Activated T-cell treated with anti-CD3 and anti-CD28 coated beads, Interleukin-2, amount 50 U/mL, for 72 hours (primary cell): Measurements from ENCODE around the gene GLRX3. TPM values are rescaled to one million over a fixed set of nuclear protein-coding genes. Genes with fewer than 3 reads are reported as not detected.

Experiments used
- ATAC-seq, 2 donors: fragments of 150-1000 bp; cut with Tn5 transposase; replicated peaks in 1 of 2; 2 replicates each; pipeline ENCODE4 v1.10.0; 2021; ENCODE audit warnings: moderate library complexity in 2 of 2, mild to moderate bottlenecking in 1 of 2
- DNase-seq, 2 donors: peaks; one replicate each; pipeline ENCODE4 v3.0.0; 2021 to 2022; ENCODE audit warnings: mixed read lengths in 1 of 2
- H3K27ac Mint-ChIP-seq: one replicate; pipeline ENCODE4 v1.8.0; 2022; ENCODE audit warnings: mild to moderate bottlenecking, moderate library complexity, mixed read lengths
- H3K27me3 Mint-ChIP-seq: one replicate; pipeline ENCODE4 v1.8.0; 2022; ENCODE audit warnings: low read depth, mixed read lengths
- H3K36me3 Mint-ChIP-seq, 2 donors: one replicate each; pipeline ENCODE4 v1.8.0; 2022; ENCODE audit warnings: mixed read lengths in 2 of 2, mild to moderate bottlenecking in 1 of 2; ENCODE audit not compliant: insufficient read depth in 2 of 2
- H3K4me1 Mint-ChIP-seq: one replicate; pipeline ENCODE4 v1.8.0; 2022; ENCODE audit warnings: low read depth, mixed read lengths
- H3K4me3 Mint-ChIP-seq, 2 donors: one replicate each; pipeline ENCODE4 v1.8.0; 2022; ENCODE audit warnings: mild to moderate bottlenecking in 2 of 2, mixed read lengths in 2 of 2, moderate library complexity in 2 of 2
- H3K9me3 Mint-ChIP-seq, 2 donors: one replicate each; pipeline ENCODE4 v1.8.0; 2022; ENCODE audit warnings: mixed read lengths in 2 of 2
- total RNA-seq, 2 donors: library from RNA; stranded (reverse); gene quantifications; one replicate each; pipeline ENCODE4 v1.2.3, GENCODE V29; 2022

Gene GLRX3
- total RNA-seq, 2 donors from 2014 or later = 58.5 to 69.3 TPM

DNA sequence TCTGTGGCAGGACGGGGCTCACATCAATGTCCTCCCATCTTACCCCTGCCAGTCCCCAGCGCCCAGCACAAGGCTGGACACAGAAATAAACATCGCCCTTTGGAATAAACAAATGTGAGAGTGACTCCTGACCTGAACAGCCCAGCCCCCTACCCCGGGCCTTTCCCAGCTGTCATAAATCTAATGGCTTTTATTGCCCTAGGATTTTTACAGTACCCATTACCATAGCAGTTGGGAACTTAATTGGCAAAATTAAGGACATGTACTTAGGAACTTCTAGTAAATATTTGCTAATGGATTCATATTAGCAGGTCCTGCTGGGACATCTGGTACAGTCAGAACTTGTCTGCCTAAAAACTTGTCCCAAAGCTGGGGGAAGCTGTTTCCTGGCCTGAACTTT, 76.6 kb downstream of the GLRX3 start:
- Mint-ChIP-seq H3K4me3 (no peak overlapping the region), H3K9me3 (no peaks in the 10 kb centered on the region), H3K4me1 (no peaks in the 10 kb centered on the region), H3K27me3 (no peaks in the 10 kb centered on the region), H3K36me3 (peaks cover 0 to 9% of the 10 kb centered on the region in 2 donors), H3K27ac (no peak overlapping the region)
- DNase-seq (no peak), ATAC-seq (no peak)

GRCh38 chr10:130213286-130214080, 77.3 kb downstream of the GLRX3 start:
- H3K9me3 Mint-ChIP-seq = no peaks in the 10 kb centered on the region
- H3K4me1 Mint-ChIP-seq = no peaks in the 10 kb centered on the region
- peaks cover 0 to 9% of the 10 kb centered on the region in 2 donors for H3K36me3 Mint-ChIP-seq
- no peaks in the 10 kb centered on the region for H3K27me3 Mint-ChIP-seq
- H3K4me3 Mint-ChIP-seq = no peak overlapping the region
- no peak for DNase-seq
- H3K27ac Mint-ChIP-seq = no peak overlapping the region
- ATAC-seq = no peak

GRCh38 chr10:130214431-130214830, 78.2 kb downstream of the GLRX3 start:
- DNase-seq = no peak
- H3K4me3 Mint-ChIP-seq = no peak overlapping the region
- peaks cover 0 to 9% of the 10 kb centered on the region in 2 donors for H3K36me3 Mint-ChIP-seq
- H3K27me3 Mint-ChIP-seq = no peaks in the 10 kb centered on the region
- ATAC-seq = no peak
- H3K9me3 Mint-ChIP-seq = no peaks in the 10 kb centered on the region
- H3K27ac Mint-ChIP-seq = no peak overlapping the region
- no peaks in the 10 kb centered on the region for H3K4me1 Mint-ChIP-seq

DNA sequence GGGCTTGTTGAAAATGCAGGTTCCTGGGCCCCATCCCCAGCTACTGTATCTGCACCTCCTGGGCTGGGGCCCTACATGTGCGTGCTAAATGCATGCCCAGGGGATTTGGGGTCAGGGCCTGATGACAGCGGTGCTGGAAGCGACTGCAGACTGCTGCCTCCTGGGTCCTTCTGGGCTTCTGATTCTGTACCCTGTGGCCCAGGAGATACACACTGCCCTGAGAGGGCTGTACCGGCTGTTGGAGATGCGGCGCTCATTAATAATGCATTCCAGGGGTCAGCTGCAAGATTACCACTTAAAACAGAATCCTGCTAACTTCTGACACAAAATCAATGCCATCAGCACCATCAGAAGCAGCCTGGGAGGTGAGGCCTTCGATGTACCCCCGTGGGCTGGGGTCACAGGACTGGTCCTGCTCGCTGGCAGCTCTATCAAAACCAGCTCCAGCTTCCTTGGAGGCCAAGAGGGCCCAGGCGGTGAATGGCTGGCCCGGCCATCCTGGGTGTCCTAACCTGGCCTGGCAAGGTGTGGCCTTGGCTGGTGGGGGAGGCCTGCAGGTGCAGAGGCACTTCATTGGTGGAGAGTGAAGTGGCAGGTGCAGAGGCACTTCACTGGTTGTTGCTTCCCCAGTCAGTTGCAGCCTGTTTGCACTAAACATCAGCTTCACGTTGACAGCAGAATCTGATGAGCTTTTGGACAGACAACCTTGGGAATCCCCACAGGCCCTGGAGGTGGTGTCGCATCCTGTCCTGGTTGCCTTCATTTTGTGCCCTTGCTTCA, 79.2 kb downstream of the GLRX3 start:
- ATAC-seq = no peak
- no peaks in the 10 kb centered on the region for H3K4me1 Mint-ChIP-seq
- H3K27ac Mint-ChIP-seq = no peak overlapping the region
- no peaks in the 10 kb centered on the region for H3K27me3 Mint-ChIP-seq
- no peaks in the 10 kb centered on the region for H3K9me3 Mint-ChIP-seq
- peaks cover 0 to 9% of the 10 kb centered on the region in 2 donors for H3K36me3 Mint-ChIP-seq
- no peak for DNase-seq
- no peak overlapping the region for H3K4me3 Mint-ChIP-seq

DNA sequence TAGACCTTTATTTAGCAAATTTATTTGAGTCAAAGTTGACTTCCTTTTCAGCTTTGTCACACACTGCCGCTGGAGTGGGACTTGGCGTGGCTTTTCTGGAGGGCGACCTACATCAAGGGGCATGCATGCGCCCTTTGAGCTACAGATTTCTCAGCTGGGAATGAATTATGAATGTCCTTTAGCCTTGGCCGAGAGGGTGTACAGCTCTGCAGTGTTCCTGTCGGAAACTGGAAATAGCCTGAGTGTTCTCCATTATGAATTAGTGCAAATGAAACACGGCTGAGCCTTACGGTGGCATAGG, 79.7 kb downstream of the GLRX3 start:
- H3K4me1 Mint-ChIP-seq = no peaks in the 10 kb centered on the region
- no peak overlapping the region for H3K4me3 Mint-ChIP-seq
- no peaks in the 10 kb centered on the region for H3K9me3 Mint-ChIP-seq
- H3K27me3 Mint-ChIP-seq = no peaks in the 10 kb centered on the region
- no peak for DNase-seq
- ATAC-seq = no peak
- H3K27ac Mint-ChIP-seq = no peak overlapping the region
- peaks cover 0 to 9% of the 10 kb centered on the region in 2 donors for H3K36me3 Mint-ChIP-seq

DNA sequence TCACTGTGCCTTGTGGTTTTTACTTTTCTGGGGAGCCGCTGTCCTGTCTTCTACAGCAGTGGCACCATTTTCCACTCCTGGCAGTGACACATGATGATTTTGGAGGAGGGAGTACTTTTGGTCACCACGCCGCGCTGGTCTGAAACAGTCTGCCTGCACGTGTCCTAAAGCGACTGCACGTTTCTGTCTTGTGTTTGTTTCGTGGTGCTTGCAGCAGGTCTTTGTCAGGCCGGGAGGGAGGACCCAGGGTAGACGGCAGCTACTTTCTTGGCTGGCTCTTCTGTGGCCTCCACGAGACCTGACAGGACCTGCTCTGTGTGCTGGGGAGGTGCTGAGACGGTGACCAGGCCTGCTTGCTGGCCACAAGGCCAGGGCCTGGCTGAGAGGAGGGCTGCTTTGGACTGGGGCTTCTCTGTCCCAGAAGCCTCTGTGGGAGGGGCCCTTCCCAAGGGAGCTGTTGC, 82.0 kb downstream of the GLRX3 start:
- Mint-ChIP-seq H3K4me3 (no peak overlapping the region), H3K27ac (no peak overlapping the region), H3K27me3 (no peaks in the 10 kb centered on the region), H3K9me3 (no peaks in the 10 kb centered on the region), H3K4me1 (no peaks in the 10 kb centered on the region), H3K36me3 (peaks cover 0 to 4% of the 10 kb centered on the region in 2 donors)
- DNase-seq (no peak), ATAC-seq (no peak)

- peaks cover 0 to 4% of the 10 kb centered on the region in 2 donors for H3K36me3 Mint-ChIP-seq
- no peaks in the 10 kb centered on the region for H3K27me3 Mint-ChIP-seq
- no peaks in the 10 kb centered on the region for H3K4me1 Mint-ChIP-seq
- H3K27ac Mint-ChIP-seq = no peak overlapping the region
- no peak for DNase-seq
- no peak overlapping the region for H3K4me3 Mint-ChIP-seq
- H3K9me3 Mint-ChIP-seq = no peaks in the 10 kb centered on the region
- no peak for ATAC-seq
These were observed 82.7 kb downstream of the GLRX3 start for GRCh38 chr10:130218936-130219335.

DNA sequence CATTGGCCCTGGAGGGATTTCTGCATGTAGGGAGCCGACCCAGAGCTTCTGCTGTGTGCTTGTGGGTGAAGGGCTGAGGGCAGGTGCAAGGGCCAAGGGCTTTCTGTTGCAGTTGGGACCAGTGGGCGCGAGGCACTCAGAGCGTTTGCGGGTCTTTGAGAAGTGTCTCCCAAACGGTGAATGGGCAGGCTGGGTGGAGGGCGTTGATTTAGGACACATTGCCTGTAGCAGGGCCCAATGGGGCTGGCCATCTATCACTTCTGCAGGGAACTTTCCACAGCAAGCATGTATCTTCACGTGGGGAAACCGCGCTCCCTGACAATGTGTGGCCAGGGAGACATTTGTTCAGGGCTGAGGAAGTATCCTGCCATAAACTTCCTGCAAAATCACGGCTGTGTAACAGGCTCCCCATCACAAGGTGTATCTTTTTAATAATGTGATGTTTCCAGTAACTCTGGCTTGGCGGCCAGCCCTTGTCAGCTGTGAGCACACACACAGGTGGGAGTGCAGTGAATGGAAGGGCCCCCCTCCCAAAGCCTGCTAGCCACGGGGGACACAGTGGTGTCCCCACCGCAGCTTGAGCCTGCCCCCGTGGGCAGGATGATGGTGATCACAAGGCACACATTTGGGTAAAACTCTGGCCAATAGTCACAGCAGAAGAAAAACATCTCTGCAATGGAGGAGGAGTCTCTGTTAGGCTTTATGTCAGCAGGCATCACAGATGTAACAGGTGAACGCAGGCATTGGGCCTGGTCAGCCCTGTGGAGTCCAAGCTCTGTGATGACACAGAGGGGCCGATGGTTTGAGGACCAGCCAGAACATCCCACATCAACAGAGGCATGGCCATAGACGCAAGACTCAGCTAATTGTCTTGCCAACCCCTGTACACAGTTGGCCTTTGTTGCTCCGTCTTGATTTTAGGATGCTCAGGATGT, 84.3 kb downstream of the GLRX3 start:
- no peaks in the 10 kb centered on the region for H3K4me1 Mint-ChIP-seq
- no peaks in the 10 kb centered on the region for H3K9me3 Mint-ChIP-seq
- H3K27me3 Mint-ChIP-seq = no peaks in the 10 kb centered on the region
- ATAC-seq (no peak), DNase-seq (no peak)
- H3K36me3 Mint-ChIP-seq = no peaks in the 10 kb centered on the region
- no peak overlapping the region for H3K4me3 Mint-ChIP-seq
- no peak overlapping the region for H3K27ac Mint-ChIP-seq

DNA sequence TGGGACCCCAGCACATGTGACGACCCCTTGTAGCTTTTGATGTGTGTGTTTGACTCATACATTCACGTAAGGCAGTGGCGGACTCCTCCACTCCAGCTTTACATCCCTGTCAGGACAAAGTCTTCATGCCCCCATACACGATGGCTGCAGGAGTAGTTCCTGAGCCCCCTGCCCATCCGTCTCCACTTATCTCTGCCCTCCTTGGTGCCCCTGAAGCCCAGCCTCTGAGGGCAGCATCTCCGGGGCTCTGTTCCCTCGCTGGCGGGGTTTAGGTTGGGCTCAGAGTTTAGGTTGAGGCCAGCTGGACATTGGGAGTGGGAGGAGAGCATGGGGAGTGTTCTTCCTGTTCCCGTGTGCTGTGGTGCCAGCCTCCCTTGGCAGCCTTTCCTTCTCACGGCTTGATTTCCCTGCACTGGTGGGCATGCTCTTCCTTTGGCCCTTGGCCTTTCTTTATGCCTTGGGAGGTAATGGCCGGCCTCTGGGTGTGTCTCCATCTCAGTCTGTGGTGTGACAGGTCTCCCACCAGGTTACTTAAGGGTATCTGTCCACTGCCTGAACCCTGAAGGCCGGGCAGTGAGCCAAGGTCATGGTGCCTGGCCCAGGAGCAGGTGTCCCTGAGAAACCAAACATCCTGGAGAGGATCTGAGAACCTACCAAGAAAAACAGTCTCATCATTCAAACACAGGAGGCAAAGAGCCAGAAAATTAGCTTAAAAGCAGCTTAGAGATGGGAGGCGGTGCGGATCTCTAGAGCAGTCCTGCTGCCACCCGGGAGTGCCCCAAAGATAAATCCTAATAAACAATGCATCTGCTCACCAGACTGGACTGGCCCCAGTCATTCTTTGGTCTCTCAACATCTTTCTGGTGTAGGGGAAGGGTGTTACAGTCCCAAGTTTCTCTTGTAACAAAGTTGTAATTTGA, 85.5 kb downstream of the GLRX3 start:
- Mint-ChIP-seq H3K36me3 (peaks cover 0 to 5% of the 10 kb centered on the region in 2 donors), H3K9me3 (no peaks in the 10 kb centered on the region), H3K4me1 (no peaks in the 10 kb centered on the region), H3K27me3 (no peaks in the 10 kb centered on the region), H3K27ac (no peak overlapping the region), H3K4me3 (no peak overlapping the region)
- no peak for ATAC-seq
- no peak for DNase-seq

DNA sequence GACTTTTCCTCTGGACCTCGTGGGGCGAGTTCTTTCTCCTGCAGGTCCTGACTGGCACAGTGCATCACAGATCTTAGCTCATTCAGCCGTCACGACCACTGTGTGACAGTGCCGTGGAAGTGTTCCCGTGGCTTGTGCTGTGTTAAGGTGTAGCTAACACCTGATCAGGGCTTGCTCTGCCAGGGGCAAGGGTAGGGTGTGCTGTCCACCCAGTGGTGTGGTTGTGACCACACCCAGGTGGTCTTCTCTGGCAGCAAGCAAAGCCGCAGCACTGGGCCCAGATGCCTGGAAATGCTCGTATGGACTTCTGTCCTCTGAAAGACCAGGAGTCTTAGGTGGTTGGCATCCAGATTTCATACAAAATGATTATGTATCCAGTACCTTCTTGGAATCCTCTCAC, 86.2 kb downstream of the GLRX3 start:
- no peak overlapping the region for H3K4me3 Mint-ChIP-seq
- peaks cover 2 to 9% of the 10 kb centered on the region in 2 donors for H3K36me3 Mint-ChIP-seq
- ATAC-seq (no peak), DNase-seq (no peak)
- no peak overlapping the region for H3K27ac Mint-ChIP-seq
- H3K9me3 Mint-ChIP-seq = peaks cover 2% of the 10 kb centered on the region in 2 donors
- no peaks in the 10 kb centered on the region for H3K4me1 Mint-ChIP-seq
- H3K27me3 Mint-ChIP-seq = no peaks in the 10 kb centered on the region

DNA sequence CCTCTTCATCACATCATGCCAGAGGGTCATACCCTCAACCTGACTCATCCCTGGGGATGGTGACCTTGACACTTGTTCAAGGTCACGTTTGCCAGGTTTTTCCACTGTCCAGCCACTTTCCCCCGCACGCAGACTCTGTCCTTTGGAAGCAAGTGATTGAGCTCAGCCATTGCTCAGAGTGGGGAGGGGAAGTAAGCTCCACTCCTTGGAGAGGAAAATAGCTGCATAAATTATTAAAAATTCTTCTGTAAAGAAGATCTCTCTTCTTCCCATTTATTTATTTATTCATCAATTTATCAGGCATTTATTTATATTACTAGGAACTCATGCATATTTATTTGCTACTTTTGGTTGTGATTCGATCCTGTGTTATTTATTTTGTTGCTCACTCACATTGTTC, 88.0 kb downstream of the GLRX3 start:
- peaks cover 3 to 6% of the 10 kb centered on the region in 2 donors for H3K9me3 Mint-ChIP-seq
- H3K4me1 Mint-ChIP-seq = no peaks in the 10 kb centered on the region
- peaks cover 6 to 13% of the 10 kb centered on the region in 2 donors for H3K36me3 Mint-ChIP-seq
- no peak overlapping the region for H3K4me3 Mint-ChIP-seq
- no peak for DNase-seq
- H3K27ac Mint-ChIP-seq = no peak overlapping the region
- no peak for ATAC-seq
- H3K27me3 Mint-ChIP-seq = no peaks in the 10 kb centered on the region

GRCh38 chr10:130226012-130226411, 89.8 kb downstream of the GLRX3 start:
- Mint-ChIP-seq H3K4me3 (no peak overlapping the region), H3K4me1 (no peaks in the 10 kb centered on the region), H3K27ac (no peak overlapping the region), H3K27me3 (no peaks in the 10 kb centered on the region), H3K9me3 (peaks cover 3 to 6% of the 10 kb centered on the region in 2 donors), H3K36me3 (peaks cover 6 to 13% of the 10 kb centered on the region in 2 donors)
- ATAC-seq (no peak), DNase-seq (no peak)
